VCaP (cell line): ENCODE measurements around the gene C1QL3.
A peak's percentile ranks its signal among the peaks of the same experiment; 100 is the strongest.

Experiments
- H3K27ac ChIP-seq: fragments of 450-650 bp; 2 replicates; pipeline ENCODE4 v1.5.1; 2017
- CTCF ChIP-seq: fragments of 450-650 bp; conservative IDR thresholded peaks from 2 replicates; pipeline ENCODE4 v1.5.1; 2017; ENCODE audit warnings: mild to moderate bottlenecking, moderate library complexity

The C1QL3 gene

GRCh38 chr10:16545116-16545736, 23.5 kb upstream of the C1QL3 start:
- TF ChIP-seq CTCF, result peak; percentile 82
- H3K27ac ChIP-seq, result no peak overlapping the region

GRCh38 chr10:16544591-16544990, 22.9 kb upstream of the C1QL3 start:
- H3K27ac ChIP-seq, result no peak overlapping the region
- no peak for TF ChIP-seq CTCF

- TF ChIP-seq CTCF, result no peak
- H3K27ac ChIP-seq, result no peak overlapping the region
These were observed 22.4 kb upstream of the C1QL3 start for GRCh38 chr10:16544099-16544498.

- H3K27ac ChIP-seq, result no peak overlapping the region
- no peak for TF ChIP-seq CTCF
These were observed 14.5 kb upstream of the C1QL3 start for GRCh38 chr10:16536155-16536554.

DNA sequence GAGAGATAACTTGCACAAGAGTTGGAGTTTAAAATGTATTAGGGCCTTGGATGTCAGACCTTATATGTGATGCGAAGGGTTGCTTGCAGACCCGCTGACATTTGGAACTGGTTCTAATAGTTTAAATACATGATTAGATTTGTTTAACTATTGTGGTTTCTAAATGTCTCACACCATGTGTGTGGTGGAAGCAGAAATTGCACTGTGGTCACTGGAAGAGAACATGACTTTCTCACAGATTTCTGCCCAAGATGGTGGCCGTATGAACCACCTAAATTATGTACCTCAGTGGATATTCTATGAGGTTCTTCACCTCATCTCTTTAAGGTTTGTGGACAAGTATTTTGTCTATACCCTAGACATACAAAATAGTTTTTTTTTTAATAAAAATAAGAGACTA, 8.2 kb upstream of the C1QL3 start:
- H3K27ac ChIP-seq, result no peak overlapping the region
- no peak for TF ChIP-seq CTCF

GRCh38 chr10:16527452-16527851, 5.8 kb upstream of the C1QL3 start:
- no peak for TF ChIP-seq CTCF
- H3K27ac ChIP-seq, result no peak overlapping the region

GRCh38 chr10:16520900-16521299, 779 bp downstream of the C1QL3 start:
- peak; percentile 39 for TF ChIP-seq CTCF
- no peak overlapping the region for H3K27ac ChIP-seq
